Coronary artery (tissue), 2 donors: ENCODE results near the gene UBE2L3.

Experiments
- DNase-seq: peaks from one replicate; pipeline ENCODE4 v3.0.0-alpha.2; 2017; ENCODE audit warnings: low spot score
- H3K27ac ChIP-seq, 2 donors: fragments of 200-600 bp; sonication (generic); one replicate each; pipeline ENCODE4 v1.5.1; 2016 to 2019
- H3K4me3 ChIP-seq: fragments of 200-600 bp; sonication (generic); 2 replicates; pipeline ENCODE4 v1.5.1; 2016; ENCODE audit warnings: mild to moderate bottlenecking, moderate library complexity
- CTCF ChIP-seq: fragments of 200-600 bp; sonication (generic); IDR thresholded peaks from one replicate; pipeline ENCODE4 v1.5.1; 2019; ENCODE audit warnings: antibody characterized with exemption

Gene UBE2L3

DNA sequence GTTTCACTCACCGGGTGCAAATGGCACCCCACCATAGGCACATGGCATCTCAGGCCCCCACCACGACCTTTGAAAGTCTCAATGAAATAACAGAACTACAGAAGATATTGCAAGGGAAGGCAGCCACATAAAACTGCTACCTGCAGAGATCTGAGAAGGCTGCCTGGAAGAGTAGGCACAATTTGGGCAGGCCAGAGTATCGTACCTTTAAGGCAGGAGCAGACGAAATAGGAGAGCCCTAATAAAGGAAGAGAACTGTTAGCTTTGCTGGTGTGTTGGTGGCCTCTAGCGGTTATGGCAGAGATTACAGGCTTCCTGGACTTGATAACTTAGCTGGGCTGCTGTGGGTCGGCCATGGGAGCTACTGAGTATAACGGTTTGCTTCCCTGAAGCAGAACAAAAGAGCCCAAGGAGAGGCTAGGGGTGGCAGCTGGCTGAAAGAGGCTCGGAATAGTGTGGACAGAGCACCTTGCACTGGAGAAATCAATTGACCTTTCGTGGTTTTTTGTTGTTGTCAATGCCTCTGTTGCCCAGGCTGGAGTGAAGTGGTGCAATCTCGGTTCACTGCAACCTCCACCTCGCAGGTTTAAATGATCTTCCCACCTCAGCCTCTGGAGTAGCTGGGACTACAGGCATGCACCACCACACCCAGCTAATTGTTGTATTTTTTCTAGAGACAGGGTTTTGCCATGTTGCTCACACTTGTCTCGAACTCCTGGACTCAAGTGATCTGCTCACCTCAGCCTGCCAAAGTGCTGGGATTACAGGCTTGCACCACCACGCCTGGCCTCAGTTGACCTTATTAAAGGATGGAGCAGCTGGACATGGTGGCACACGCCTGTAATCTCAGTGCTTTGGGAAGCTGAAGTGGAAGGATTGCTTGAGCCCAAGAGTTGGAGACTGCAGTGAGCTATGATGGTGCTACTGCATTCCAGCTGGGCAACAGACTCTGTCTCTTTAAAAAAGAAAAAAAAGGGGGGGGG is 79.4 kb downstream of the UBE2L3 start:
- DNase-seq = no peak
- H3K4me3 ChIP-seq = no peak overlapping the region
- TF ChIP-seq CTCF = peak; percentile 70
- H3K27ac ChIP-seq = no peak overlapping the region

GRCh38 chr22:21650280-21650679 is 82.8 kb downstream of the UBE2L3 start:
- H3K27ac ChIP-seq = no peak overlapping the region
- TF ChIP-seq CTCF = no peak
- DNase-seq = no peak
- no peak overlapping the region for H3K4me3 ChIP-seq

DNA sequence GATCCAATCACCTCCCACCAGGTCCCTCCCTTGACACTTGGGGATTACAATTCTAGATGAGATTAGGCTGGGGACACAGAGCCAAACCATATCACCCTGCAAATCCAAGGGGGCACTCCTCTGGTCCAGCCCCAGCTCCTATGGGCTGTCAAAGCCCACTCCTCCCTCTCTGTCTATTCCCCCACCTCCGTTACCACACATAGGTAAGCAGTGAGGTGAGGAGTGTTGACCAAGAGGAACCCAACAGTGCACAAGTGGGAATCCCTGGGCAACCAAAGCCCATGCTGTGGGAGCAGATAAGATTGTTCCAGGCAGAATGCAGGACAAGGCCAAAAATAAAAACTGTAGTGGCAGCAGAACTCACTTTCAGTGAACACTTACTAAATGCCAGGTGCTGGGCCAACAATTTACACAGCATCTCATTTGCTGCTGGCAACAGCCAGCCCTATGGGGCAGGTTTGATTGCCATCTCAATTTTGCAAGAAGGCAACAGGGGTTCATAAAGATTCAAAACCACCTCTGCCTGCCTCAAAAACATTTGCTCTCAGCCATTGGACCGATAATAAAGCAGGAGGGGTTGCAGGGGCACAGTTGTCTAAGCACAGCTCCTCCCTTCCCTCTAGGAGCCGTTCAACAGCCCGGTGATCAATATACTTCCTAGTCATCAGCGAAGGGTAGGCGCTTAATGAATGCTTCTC is 83.5 kb downstream of the UBE2L3 start:
- H3K27ac ChIP-seq = no peak overlapping the region
- H3K4me3 ChIP-seq = peak overlapping the region; percentile 86
- TF ChIP-seq CTCF = no peak
- DNase-seq = no peak

DNA sequence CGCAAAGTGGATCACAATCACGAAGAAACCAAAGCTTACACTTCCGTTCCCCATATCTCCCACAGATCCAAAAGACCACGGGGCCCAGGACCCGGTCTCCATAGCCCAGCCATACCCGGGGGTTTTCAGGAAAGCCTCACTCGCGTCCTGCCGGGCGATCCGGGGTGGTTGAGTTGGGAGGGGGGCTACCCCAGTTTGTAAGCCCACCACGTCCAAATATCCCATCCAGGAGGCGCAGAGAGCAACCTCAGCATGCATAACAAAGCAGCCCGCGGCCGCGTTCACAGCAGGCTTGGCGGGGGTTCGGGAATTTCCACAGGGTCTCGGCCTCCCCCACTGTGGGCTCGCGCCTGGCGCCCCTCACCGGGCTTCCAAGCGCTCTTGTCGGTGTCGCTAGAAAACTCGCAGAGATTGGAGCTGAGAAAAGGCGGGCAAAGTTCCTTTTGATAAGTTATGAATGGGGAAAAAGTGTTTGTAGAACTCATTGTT is 84.1 kb downstream of the UBE2L3 start:
- Histone ChIP-seq H3K4me3 (peak overlapping the region; percentile 86), H3K27ac (no peak overlapping the region)
- no peak for DNase-seq
- no peak for TF ChIP-seq CTCF

GRCh38 chr22:21652010-21652546 is 84.6 kb downstream of the UBE2L3 start:
- TF ChIP-seq CTCF = no peak
- peak; percentile 87 for DNase-seq
- no peak overlapping the region for H3K27ac ChIP-seq
- peak overlapping the region; percentile 86 for H3K4me3 ChIP-seq

DNA sequence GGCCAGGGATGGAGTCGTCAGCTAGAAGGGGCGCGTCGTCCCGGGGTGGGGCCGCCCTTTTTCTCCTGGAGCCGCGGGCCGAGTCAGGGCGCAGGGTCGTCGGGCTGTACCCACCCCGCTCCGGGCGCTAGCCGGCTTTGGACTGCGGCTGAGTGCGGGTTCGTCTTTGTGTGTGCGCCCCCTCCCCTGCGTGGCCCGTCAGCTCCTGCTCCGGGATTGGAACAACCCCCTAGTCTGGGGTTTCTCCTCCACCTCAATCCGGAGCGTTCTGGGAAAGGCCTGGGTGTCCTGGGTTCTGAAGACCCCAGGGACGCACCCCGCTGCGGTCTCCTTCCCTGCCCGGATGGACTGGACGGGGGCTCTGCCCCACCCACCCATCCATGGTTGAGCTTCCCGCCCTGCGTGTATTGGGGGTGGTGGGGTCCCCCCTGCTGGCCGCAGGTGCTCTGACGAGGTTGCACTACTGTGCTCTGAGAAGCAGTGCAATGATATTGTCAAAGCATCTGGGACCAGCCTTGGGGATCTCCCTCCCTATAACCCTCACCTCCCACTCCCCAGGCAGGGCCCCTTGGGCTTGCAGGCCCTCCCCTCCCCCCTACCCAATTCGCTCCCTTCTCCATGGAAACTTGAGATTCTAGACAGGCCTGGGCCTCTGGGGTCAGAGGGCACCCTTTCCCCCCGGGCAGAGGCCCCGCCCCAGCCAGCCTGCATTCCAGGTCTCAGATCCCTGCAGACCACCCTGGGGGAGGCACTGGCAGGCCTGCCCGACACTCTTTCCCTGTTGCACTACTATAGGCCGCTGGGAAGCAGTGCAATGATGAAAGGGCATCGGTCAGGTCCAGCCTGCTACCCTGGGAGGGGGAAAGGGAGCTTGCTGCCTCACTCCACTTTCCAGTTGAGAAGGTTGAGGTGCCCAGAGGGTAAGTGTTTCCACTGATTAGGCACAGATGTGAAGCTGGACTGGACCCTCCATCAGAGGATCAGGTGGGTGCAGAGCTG is 85.3 kb downstream of the UBE2L3 start:
- no peak for DNase-seq
- no peak for TF ChIP-seq CTCF
- H3K4me3 ChIP-seq = peak overlapping the region; percentile 86
- no peak overlapping the region for H3K27ac ChIP-seq
